C4-2B (cell line): Measurements from ENCODE around the gene SEPTIN8.

Experiments used
- CTCF ChIP-seq: fragments of 450-650 bp; conservative IDR thresholded peaks from 2 replicates; pipeline ENCODE4 v1.5.1; 2017; ENCODE audit warnings: mild to moderate bottlenecking
- ZFX ChIP-seq: fragments of 450-650 bp; IDR thresholded peaks from 2 replicates; pipeline ENCODE4 v1.6.1; 2017

GRCh38 chr5:132776938-132777208 is 166 bp downstream of the SEPTIN8 start:
- TF ChIP-seq CTCF: no peak
- TF ChIP-seq ZFX: peak; percentile 61; the same call in 1 of the 2 replicates
